GM13977 (cell line): ENCODE data around the gene TMEM139.

Experiments used
- DNase-seq: peaks from one replicate; pipeline ENCODE4 v3.0.0; 2012; ENCODE audit warnings: low spot score
- CTCF ChIP-seq: IDR thresholded peaks from 2 replicates; pipeline ENCODE4 v1.5.1; 2012; ENCODE audit warnings: mild to moderate bottlenecking, control low read depth; ENCODE audit not compliant: insufficient read depth; ENCODE audit errors: extremely low read depth, missing control alignments
- in situ Hi-C: fragments of 300-500 bp; cut with MboI; formaldehyde crosslinking; loops from one replicate; pipeline ENCODE4 v1.12.0; 2022; ENCODE audit warnings: low sequenced_read_pairs, low pct_unique_long_range_greater_than_20kb, mixed read lengths, inconsistent platforms; ENCODE audit not compliant: unreplicated experiment

Gene TMEM139

GRCh38 chr7:143314127-143314526, 29.4 kb downstream of the TMEM139 start:
- in situ Hi-C loops, result no loop called here
- no peak for DNase-seq

GRCh38 chr7:143315776-143316175, 31.0 kb downstream of the TMEM139 start, which contains the start of gene CLCN1:
TSS of gene CLCN1 (plus strand) at chr7:143316111. CDS start at chr7:143316213, 102 bp downstream.
- in situ Hi-C loops, result no loop called here
- TF ChIP-seq CTCF, result no peak
- no peak for DNase-seq

More at GRCh38 chr7:143314127-143314526, 29.4 kb downstream of the TMEM139 start:
- no peak for TF ChIP-seq CTCF

GRCh38 chr7:143316492-143316891, 31.7 kb downstream of the TMEM139 start:
- DNase-seq, result no peak
- in situ Hi-C loops, result no loop called here
- no peak for TF ChIP-seq CTCF

- TF ChIP-seq CTCF, result no peak
- in situ Hi-C loops, result no loop called here
- DNase-seq, result no peak
These were observed 33.9 kb downstream of the TMEM139 start for GRCh38 chr7:143318661-143319060.

- TF ChIP-seq CTCF, result no peak
- no peak for DNase-seq
- in situ Hi-C loops, result no loop called here
These were observed 35.9 kb downstream of the TMEM139 start for GRCh38 chr7:143320620-143321019.

GRCh38 chr7:143321242-143321641, 36.5 kb downstream of the TMEM139 start:
- DNase-seq, result no peak
- no peak for TF ChIP-seq CTCF
- in situ Hi-C loops, result no loop called here

GRCh38 chr7:143321734-143322133, 37.0 kb downstream of the TMEM139 start:
- no peak for DNase-seq
- in situ Hi-C loops, result no loop called here
- no peak for TF ChIP-seq CTCF
